Placental pericyte (primary cell): ENCODE data around the gene ART5. TPM values are rescaled to one million over a fixed set of nuclear protein-coding genes. Genes with fewer than 3 reads are reported as not detected.

Experiments used
- small RNA-seq: library from RNA; depleted of rRNA; stranded (forward); fragments of <200 nt; gene quantifications from one replicate; pipeline ENCODE3, GENCODE V24; 2012; ENCODE audit warnings: low replicate concordance
- total RNA-seq: library from RNA; depleted of rRNA; stranded (reverse); fragments of >200 nt; gene quantifications from 2 replicates; pipeline ENCODE4 v1.2.3, GENCODE V29; 2012

Gene ART5
- total RNA-seq = 0.14 and 0.22 TPM in 2 replicates

GRCh38 chr11:3641701-3642070, at the start of gene ART5:
TSS of gene ART5 (minus strand) at chr11:3641992. CDS start at chr11:3641862, 130 bp downstream.

GRCh38 chr11:3671334-3672254, 29.8 kb upstream of the ART5 start, which contains the start of gene CHRNA10:
TSS of gene CHRNA10 (minus strand) at chr11:3671384. CDS start at chr11:3671312, 72 bp downstream.

GRCh38 chr11:3644817-3645235, 3.0 kb upstream of the ART5 start, which contains the start of gene ART1:
TSS of gene ART1 (plus strand) at chr11:3645128. CDS start at chr11:3659214, 14,086 bp downstream.

Small RNA genes within 50 kb of the gene (small RNA-seq; reads per million reads assigned to genes)
- not detected for gene RF00019

Other genes starting within 250 kb of the ART5 start
- not detected in 2 replicates for gene ART1, start 3.1 kb upstream of the ART5 start, total RNA-seq
- gene CHRNA10, start 29.4 kb upstream of the ART5 start, total RNA-seq = 0.66 and 1.1 TPM in 2 replicates
- gene NUP98, start 155.6 kb upstream of the ART5 start, total RNA-seq = 71.6 and 213 TPM in 2 replicates
- gene PGAP2, start 166.6 kb upstream of the ART5 start, total RNA-seq = 10.7 and 11.0 TPM in 2 replicates
- gene RHOG, start 199.0 kb upstream of the ART5 start, total RNA-seq = 18.2 and 28.2 TPM in 2 replicates
- gene STIM1, start 213.7 kb upstream of the ART5 start, total RNA-seq = 23.0 and 45.3 TPM in 2 replicates